ENCODE measurements around the gene PCDHGB4.
"Not testable (repeated sequence)": the region's sequence is repeated elsewhere in the genome, so short reads cannot be mapped to it uniquely, and the experiment has no call there.

Gene PCDHGB4

GRCh38 chr5:141402553-141403243, 15.2 kb downstream of the PCDHGB4 start, which contains the start of gene PCDHGA9:
TSS of gene PCDHGA9 (plus strand) at chr5:141402778. CDS start at chr5:141402953, 175 bp downstream.
- DNase-seq = no peak

GRCh38 chr5:141403387-141403786, 15.9 kb downstream of the PCDHGB4 start:
- no peak for DNase-seq

- peak; percentile 29 for DNase-seq
Measured at GRCh38 chr5:141407790-141408505, 20.4 kb downstream of the PCDHGB4 start, which contains the start of gene PCDHGB6. TSS of gene PCDHGB6 (plus strand) at chr5:141408021. CDS start at chr5:141408203, 182 bp downstream.

- no peak for DNase-seq
Measured at GRCh38 chr5:141409598-141410306, 22.3 kb downstream of the PCDHGB4 start.

GRCh38 chr5:141411575-141411974, 24.1 kb downstream of the PCDHGB4 start:
- no peak for DNase-seq

- peak; percentile 58 for DNase-seq
Measured at GRCh38 chr5:141412854-141413539, 25.5 kb downstream of the PCDHGB4 start, which contains the start of gene PCDHGA10. TSS of gene PCDHGA10 (plus strand) at chr5:141412987. CDS start at chr5:141413176, 189 bp downstream.

GRCh38 chr5:141413540-141414069, 26.1 kb downstream of the PCDHGB4 start:
- DNase-seq = no peak

GRCh38 chr5:141414548-141415274, 27.2 kb downstream of the PCDHGB4 start:
- not testable (repeated sequence) for DNase-seq

- not testable (repeated sequence) for DNase-seq
Measured at GRCh38 chr5:141415275-141415618, 27.7 kb downstream of the PCDHGB4 start.

- peak; percentile 36 for DNase-seq
Measured at GRCh38 chr5:141417494-141418172, 30.1 kb downstream of the PCDHGB4 start, which contains the start of gene PCDHGB7. TSS of gene PCDHGB7 (plus strand) at chr5:141417677. CDS start at chr5:141417860, 183 bp downstream.

- DNase-seq = no peak
Measured at GRCh38 chr5:141419074-141419880, 31.8 kb downstream of the PCDHGB4 start.

GRCh38 chr5:141420855-141421488, 33.5 kb downstream of the PCDHGB4 start, which contains the start of gene PCDHGA11:
TSS of gene PCDHGA11 (plus strand) at chr5:141421051. CDS start at chr5:141421228, 177 bp downstream.
- peak; percentile 44 for DNase-seq

GRCh38 chr5:141421489-141421855, 34.0 kb downstream of the PCDHGB4 start:
- no peak for DNase-seq

- no peak for DNase-seq
Measured at GRCh38 chr5:141422742-141423291, 35.3 kb downstream of the PCDHGB4 start.

GRCh38 chr5:141427783-141428426, 40.4 kb downstream of the PCDHGB4 start:
- DNase-seq = no peak

GRCh38 chr5:141430332-141431113, 43.0 kb downstream of the PCDHGB4 start, which contains the start of gene PCDHGA12:
TSS of gene PCDHGA12 (plus strand) at chr5:141430507. CDS start at chr5:141430760, 253 bp downstream.
- DNase-seq = no peak

- DNase-seq = no peak
Measured at GRCh38 chr5:141431286-141431685, 43.8 kb downstream of the PCDHGB4 start.

- DNase-seq = not testable (repeated sequence)
Measured at GRCh38 chr5:141432308-141432707, 44.8 kb downstream of the PCDHGB4 start.

All from CD4-positive, alpha-beta T cell treated with Interleukin-4 for 4 hours (primary cell).